Ovary (tissue), 3 donors: ENCODE results near the gene FGD3.

Experiments
- CTCF ChIP-seq, 3 donors: fragments of 450-650 bp in 2 of 3; fragments of 200-600 bp in 1 of 3; IDR thresholded peaks; one replicate each; pipeline versions ENCODE4 v1.5.1 to v1.8.0; 2016 to 2022; ENCODE audit warnings: antibody characterized with exemption in 3 of 3, mild to moderate bottlenecking in 1 of 3
- EP300 ChIP-seq: sonication (generic); formaldehyde crosslinking; IDR thresholded peaks from one replicate; pipeline ENCODE4 v1.6.1; 2017; ENCODE audit warnings: antibody characterized with exemption
- donor health status: DM: no; HTN: no; CAD: no.

- TF ChIP-seq CTCF (IDR thresholded peaks at IDR 0.05), result no peak
- no peak for TF ChIP-seq EP300
Measured at GRCh38 chr9:93017621-93018020, 70.3 kb downstream of the FGD3 start.
